Suprapubic skin (tissue), 4 donors: ENCODE measurements around the gene CNBD2. TPM values are rescaled to one million over a fixed set of nuclear protein-coding genes. Genes with fewer than 3 reads are reported as not detected.

Experiments
- DNase-seq, 2 donors: peaks; one replicate each; pipeline ENCODE4 v3.0.0-alpha.2; 2019; ENCODE audit warnings: low spot score in 2 of 2
- H3K27ac ChIP-seq: fragments of 200-600 bp; sonication (generic); one replicate; pipeline ENCODE4 v1.5.1; 2019
- H3K27me3 ChIP-seq: fragments of 200-600 bp; sonication (generic); one replicate; pipeline ENCODE4 v1.5.1; 2019
- H3K36me3 ChIP-seq: fragments of 200-600 bp; sonication (generic); one replicate; pipeline ENCODE4 v1.5.1; 2019
- H3K4me1 ChIP-seq: fragments of 200-600 bp; sonication (generic); one replicate; pipeline ENCODE4 v1.5.1; 2019
- H3K4me3 ChIP-seq: fragments of 200-600 bp; sonication (generic); one replicate; pipeline ENCODE4 v1.5.1; 2019; ENCODE audit warnings: mild to moderate bottlenecking
- H3K9me3 ChIP-seq: fragments of 200-600 bp; sonication (generic); one replicate; pipeline ENCODE4 v1.5.1; 2019
- CTCF ChIP-seq, 2 donors: fragments of 200-600 bp in 1 of 2; fragments of 450-650 bp in 1 of 2; sonication (generic) in 1 of 2; IDR thresholded peaks; one replicate each; pipeline ENCODE4 v1.5.1; 2016 to 2019; ENCODE audit warnings: antibody characterized with exemption in 2 of 2, mild to moderate bottlenecking in 1 of 2, moderate library complexity in 1 of 2
- EP300 ChIP-seq: sonication (generic); formaldehyde crosslinking; IDR thresholded peaks from one replicate; pipeline ENCODE4 v1.6.1; 2017; ENCODE audit warnings: antibody characterized with exemption
- POLR2A ChIP-seq, 2 donors: fragments of 450-650 bp; IDR thresholded peaks; one replicate each; pipeline ENCODE4 v1.6.1; 2017; ENCODE audit warnings: antibody characterized with exemption in 2 of 2, mild to moderate bottlenecking in 2 of 2, moderate library complexity in 2 of 2
- POLR2AphosphoS5 ChIP-seq, 3 donors: sonication (generic); formaldehyde crosslinking; IDR thresholded peaks; one replicate each; pipeline ENCODE4 v1.6.1; 2017; ENCODE audit warnings: antibody characterized with exemption in 3 of 3
- WGBS: methylation state at CpG from one replicate; pipeline ENCODE4 v1.1.5; 2018; 5-methylcytosine and 5-hydroxymethylcytosine counted together
- total RNA-seq, 4 donors: library from RNA; depleted of rRNA; stranded (reverse); fragments of >200 nt; gene quantifications; one replicate each; pipeline ENCODE4 v1.1.0, GENCODE V29; 2016

The CNBD2 gene
- total RNA-seq, 4 donors from 2014 or later: 6.4 to 19.7 (median 10.3) TPM

GRCh38 chr20:36010076-36010475 is 41.7 kb downstream of the CNBD2 start:
- TF ChIP-seq CTCF (IDR thresholded peaks at IDR 0.05) (no peak), POLR2A (IDR thresholded peaks at IDR 0.05) (no peak), POLR2AphosphoS5 (IDR thresholded peaks at IDR 0.05) (no peak), EP300 (no peak)
- 94% methylated on average over 4 of the region's 4 CpGs for WGBS
- H3K36me3 ChIP-seq: no peaks in the 10 kb centered on the region
- H3K27me3 ChIP-seq: no peaks in the 10 kb centered on the region
- no peaks in the 10 kb centered on the region for H3K9me3 ChIP-seq
- H3K27ac ChIP-seq: no peak overlapping the region
- DNase-seq: peak in 1 of 2 donors; percentile 21
- H3K4me1 ChIP-seq: no peaks in the 10 kb centered on the region
- H3K4me3 ChIP-seq: no peak overlapping the region

GRCh38 chr20:36010825-36011224 is 42.4 kb downstream of the CNBD2 start:
- no peaks in the 10 kb centered on the region for H3K36me3 ChIP-seq
- no peaks in the 10 kb centered on the region for H3K4me1 ChIP-seq
- peak in 1 of 2 donors; percentile 43 for DNase-seq
- 81% methylated on average over 4 of the region's 4 CpGs for WGBS
- TF ChIP-seq CTCF (IDR thresholded peaks at IDR 0.05) (no peak), POLR2AphosphoS5 (IDR thresholded peaks at IDR 0.05) (no peak), POLR2A (IDR thresholded peaks at IDR 0.05) (no peak), EP300 (no peak)
- H3K27ac ChIP-seq: no peak overlapping the region
- H3K4me3 ChIP-seq: no peak overlapping the region
- H3K9me3 ChIP-seq: no peaks in the 10 kb centered on the region
- H3K27me3 ChIP-seq: no peaks in the 10 kb centered on the region

GRCh38 chr20:36015806-36016403 is 47.5 kb downstream of the CNBD2 start:
- TF ChIP-seq EP300 (no peak), POLR2A (IDR thresholded peaks at IDR 0.05) (no peak), CTCF (IDR thresholded peaks at IDR 0.05) (no peak), POLR2AphosphoS5 (IDR thresholded peaks at IDR 0.05) (no peak)
- Histone ChIP-seq H3K27me3 (no peaks in the 10 kb centered on the region), H3K9me3 (no peaks in the 10 kb centered on the region), H3K4me3 (no peak overlapping the region), H3K36me3 (no peaks in the 10 kb centered on the region), H3K27ac (no peak overlapping the region), H3K4me1 (peaks cover 10% of the 10 kb centered on the region)
- no peak for DNase-seq
- 94% methylated on average over 1 of the region's 1 CpG for WGBS

- no peaks in the 10 kb centered on the region for H3K36me3 ChIP-seq
- H3K27ac ChIP-seq: no peak overlapping the region
- no peak overlapping the region for H3K4me3 ChIP-seq
- peak in 1 of 2 donors; percentile 53 for DNase-seq
- no peaks in the 10 kb centered on the region for H3K9me3 ChIP-seq
- no peak for TF ChIP-seq POLR2A (IDR thresholded peaks at IDR 0.05)
- no peak for TF ChIP-seq EP300
- no peak for TF ChIP-seq CTCF (IDR thresholded peaks at IDR 0.05)
- no peaks in the 10 kb centered on the region for H3K27me3 ChIP-seq
- WGBS: 54% methylated on average over 11 of the region's 11 CpGs
- H3K4me1 ChIP-seq: peaks cover 10% of the 10 kb centered on the region
These were observed 48.9 kb downstream of the CNBD2 start for GRCh38 chr20:36017048-36017951.
